Naive thymus-derived CD4-positive, alpha-beta T cell (primary cell): Measurements from ENCODE around the gene CDCP1. TPM values are rescaled to one million over a fixed set of nuclear protein-coding genes. Genes with fewer than 3 reads are reported as not detected.

Experiments
- ATAC-seq: fragments of 150-1000 bp; cut with Tn5 transposase; 2 replicates; pipeline ENCODE4 v1.10.0; 2021; ENCODE audit warnings: mild to moderate bottlenecking, moderate library complexity
- CTCF ChIA-PET: fragments of 350-600 bp; sonication (Branson Sonifier 250); formaldehyde crosslinking; loops from one replicate; lab custom pipeline; 2021; ENCODE audit warnings: antibody characterized with exemption; lab: Charles Lee
- POLR2A ChIA-PET: fragments of 350-600 bp; sonication (Branson Sonifier 250); formaldehyde crosslinking; loops from one replicate; lab custom pipeline; 2021; ENCODE audit warnings: antibody characterized with exemption, inconsistent platforms; lab: Charles Lee
- DNase-seq, 9 donors: peaks; one replicate each; pipeline versions ENCODE4 v3.0.0 to v3.0.0-alpha.2; 2020 to 2022; ENCODE audit warnings: mixed read lengths in 1 of 9
- H3K27ac ChIP-seq: one replicate; pipeline ENCODE4 v1.7.0; 2013; ENCODE audit warnings: mild to moderate bottlenecking, low read depth, low read length, moderate library complexity
- H3K27me3 ChIP-seq, 2 donors: one replicate each; pipeline ENCODE4 v1.7.0; 2013; ENCODE audit warnings: low read length in 2 of 2, mild to moderate bottlenecking in 2 of 2, moderate library complexity in 2 of 2; ENCODE audit not compliant: control insufficient read depth in 2 of 2, insufficient read depth in 2 of 2
- H3K36me3 ChIP-seq, 3 experiments: 1 replicate in 2 of 3; 2 replicates in 1 of 3; pipeline ENCODE4 v1.7.0; 2013; ENCODE audit warnings: low read length in 3 of 3, mild to moderate bottlenecking in 3 of 3, moderate library complexity in 1 of 3; ENCODE audit not compliant: insufficient read depth in 3 of 3, control insufficient read depth in 2 of 3
- H3K4me1 ChIP-seq, 2 donors: one replicate each; pipeline ENCODE4 v1.7.0; 2013; ENCODE audit warnings: low read length in 2 of 2, mild to moderate bottlenecking in 2 of 2, moderate library complexity in 1 of 2; ENCODE audit not compliant: control insufficient read depth in 2 of 2, insufficient read depth in 2 of 2
- H3K4me3 ChIP-seq: 2 replicates; pipeline ENCODE4 v1.7.0; 2013; ENCODE audit warnings: mild to moderate bottlenecking, low read length
- H3K9me3 ChIP-seq, 3 experiments: 1 replicate in 2 of 3; 2 replicates in 1 of 3; pipeline ENCODE4 v1.7.0; 2013; ENCODE audit warnings: low read length in 3 of 3; ENCODE audit not compliant: control insufficient read depth in 2 of 3
- H3K27ac Mint-ChIP-seq, 9 donors: one replicate each; pipeline ENCODE4 v1.8.0; 2020 to 2022; ENCODE audit warnings: mixed read lengths in 9 of 9, mild to moderate bottlenecking in 8 of 9, moderate library complexity in 5 of 9, inconsistent platforms in 2 of 9
- H3K27me3 Mint-ChIP-seq, 5 donors: one replicate each; pipeline ENCODE4 v1.8.0; 2021 to 2022; ENCODE audit warnings: mixed read lengths in 5 of 5, mild to moderate bottlenecking in 1 of 5
- H3K36me3 Mint-ChIP-seq, 5 donors: one replicate each; pipeline ENCODE4 v1.8.0; 2020 to 2022; ENCODE audit warnings: mixed read lengths in 5 of 5, mild to moderate bottlenecking in 3 of 5, inconsistent platforms in 1 of 5
- H3K4me1 Mint-ChIP-seq, 7 donors: one replicate each; pipeline ENCODE4 v1.8.0; 2020 to 2022; ENCODE audit warnings: mixed read lengths in 7 of 7, mild to moderate bottlenecking in 3 of 7, inconsistent platforms in 1 of 7
- H3K4me3 Mint-ChIP-seq, 10 donors: one replicate each; pipeline ENCODE4 v1.8.0; 2020 to 2022; ENCODE audit warnings: mild to moderate bottlenecking in 10 of 10, mixed read lengths in 10 of 10, moderate library complexity in 6 of 10, inconsistent platforms in 2 of 10
- H3K9me3 Mint-ChIP-seq, 11 donors: one replicate each; pipeline ENCODE4 v1.8.0; 2020 to 2022; ENCODE audit warnings: mixed read lengths in 11 of 11, mild to moderate bottlenecking in 4 of 11, inconsistent platforms in 1 of 11, moderate library complexity in 1 of 11
- intact Hi-C, 2 donors: fragments of 100-400 bp; cut with micrococcal nuclease; formaldehyde crosslinking; loops; one replicate each; pipeline ENCODE4 v1.15.1; 2023
- polyA plus RNA-seq, 2 donors: library from polyadenylated mRNA; unstranded; fragments of 300-500 nt; fragmentation: Illumina TruSeq; gene quantifications; one replicate each; pipeline ENCODE4 v1.2.3, GENCODE V29; 2021
- total RNA-seq, 6 experiments: library from RNA in 5 of 6; stranded (reverse) in 5 of 6; gene quantifications; 1 replicate in 5 of 6; 2 replicates in 1 of 6; pipeline ENCODE4 v1.2.3 and lab custom pipeline; 2021 to 2026

Gene CDCP1
- total and polyA plus RNA-seq, 7 experiments from 2014 or later: 0.05 to 7.2 (median 0.81) TPM

DNA sequence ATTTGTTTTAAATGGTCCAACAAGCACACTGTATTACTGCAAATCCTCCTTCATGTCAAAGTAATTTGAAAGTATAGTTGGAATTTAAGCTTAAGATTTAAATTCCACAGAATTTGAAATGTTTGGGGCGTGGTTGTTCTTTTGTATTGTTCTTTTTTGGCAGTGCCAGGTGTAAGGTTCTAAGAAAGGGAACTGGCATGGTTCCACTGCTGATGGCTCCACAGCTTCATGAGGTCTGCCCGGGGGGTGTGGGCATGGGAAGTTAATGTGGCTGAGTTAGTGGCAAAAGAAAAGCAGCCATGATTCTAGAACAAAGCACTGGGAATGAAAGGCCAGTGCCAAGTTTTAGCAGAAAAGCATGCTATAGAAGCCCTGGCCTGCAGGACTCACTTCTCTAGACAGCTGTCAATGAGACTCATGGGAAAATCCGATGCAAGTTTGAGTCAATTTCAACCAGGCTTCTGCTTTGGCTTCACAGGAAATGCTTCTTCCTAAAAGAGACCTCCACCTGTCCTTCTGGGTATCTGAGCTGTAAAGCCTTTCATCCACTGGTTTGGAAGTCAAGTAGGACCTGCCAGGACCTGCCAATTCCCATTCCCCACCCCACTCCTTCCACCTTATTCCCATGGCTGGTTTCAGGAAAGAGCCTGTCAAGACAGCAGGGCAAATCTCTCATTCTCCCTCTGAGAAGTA lies 18.9 kb downstream of the CDCP1 start:
- DNase-seq (no peak), ATAC-seq (no peak)
- peak overlapping the region in 1 of 10 donors; percentile 59 for H3K4me3 Mint-ChIP-seq
- no peaks in the 10 kb centered on the region for H3K9me3 Mint-ChIP-seq
- Histone ChIP-seq H3K27ac (no peak overlapping the region), H3K36me3 (no peaks in the 10 kb centered on the region), H3K4me1 (no peaks in the 10 kb centered on the region), H3K27me3 (peaks cover 0 to 3% of the 10 kb centered on the region in 2 donors), H3K4me3 (no peak overlapping the region), H3K9me3 (no peaks in the 10 kb centered on the region)
- no peak overlapping the region for H3K27ac Mint-ChIP-seq
- H3K27me3 Mint-ChIP-seq: peaks cover 0 to 24% (median 10%) of the 10 kb centered on the region in 5 donors
- CTCF ChIA-PET: interaction anchor here (1.5 kb wide), 1 partner anchor 93 kb away, joined by 5 read pairs; no protein-coding TSS in a partner anchor
- peaks cover 0 to 8% (median 0%) of the 10 kb centered on the region in 5 donors for H3K36me3 Mint-ChIP-seq
- intact Hi-C loops: no loop called here
- H3K4me1 Mint-ChIP-seq: peaks cover 0 to 30% (median 7%) of the 10 kb centered on the region in 7 donors
- POLR2A ChIA-PET: interaction anchor here (0.5 to 1.2 kb wide), 4 partner anchors 9 to 1019 kb away, joined by 3 to 5 read pairs (median 3); no protein-coding TSS in a partner anchor

DNA sequence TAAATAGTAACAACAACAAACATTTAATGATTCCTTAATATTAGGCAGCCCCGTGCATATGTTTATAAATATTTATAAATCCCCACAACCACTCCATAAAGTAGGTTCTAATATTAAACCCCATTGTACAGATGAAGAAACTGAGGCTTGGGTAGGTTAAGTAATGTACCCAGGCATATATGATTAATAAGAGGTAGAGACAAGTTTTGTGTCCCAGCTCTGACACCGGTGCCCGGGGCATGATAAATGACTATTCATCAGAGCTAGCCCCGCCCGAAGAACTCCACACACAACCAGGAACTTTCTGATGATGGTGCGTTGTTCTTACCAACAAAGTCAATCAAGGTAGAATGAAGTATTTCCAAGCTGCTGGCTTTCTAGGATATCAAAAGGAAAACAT lies 19.4 kb downstream of the CDCP1 start:
- POLR2A ChIA-PET: interaction anchor here (0.6 to 1.2 kb wide), 3 partner anchors 8 to 1020 kb away, joined by 3 to 5 read pairs (median 3); no protein-coding TSS in a partner anchor
- DNase-seq: no peak
- Mint-ChIP-seq H3K27ac (no peak overlapping the region), H3K36me3 (peaks cover 0 to 8% (median 0%) of the 10 kb centered on the region in 5 donors), H3K4me3 (no peak overlapping the region), H3K27me3 (peaks cover 0 to 24% (median 10%) of the 10 kb centered on the region in 5 donors), H3K9me3 (no peaks in the 10 kb centered on the region), H3K4me1 (peaks cover 0 to 30% (median 7%) of the 10 kb centered on the region in 7 donors)
- Histone ChIP-seq H3K4me1 (no peaks in the 10 kb centered on the region), H3K27me3 (peaks cover 0 to 3% of the 10 kb centered on the region in 2 donors), H3K27ac (no peak overlapping the region), H3K36me3 (no peaks in the 10 kb centered on the region), H3K9me3 (no peaks in the 10 kb centered on the region), H3K4me3 (no peak overlapping the region)
- CTCF ChIA-PET: interaction anchor here (1.5 kb wide), 1 partner anchor 92 kb away, joined by 5 read pairs; no protein-coding TSS in a partner anchor
- intact Hi-C loops: no loop called here
- ATAC-seq: no peak

DNA sequence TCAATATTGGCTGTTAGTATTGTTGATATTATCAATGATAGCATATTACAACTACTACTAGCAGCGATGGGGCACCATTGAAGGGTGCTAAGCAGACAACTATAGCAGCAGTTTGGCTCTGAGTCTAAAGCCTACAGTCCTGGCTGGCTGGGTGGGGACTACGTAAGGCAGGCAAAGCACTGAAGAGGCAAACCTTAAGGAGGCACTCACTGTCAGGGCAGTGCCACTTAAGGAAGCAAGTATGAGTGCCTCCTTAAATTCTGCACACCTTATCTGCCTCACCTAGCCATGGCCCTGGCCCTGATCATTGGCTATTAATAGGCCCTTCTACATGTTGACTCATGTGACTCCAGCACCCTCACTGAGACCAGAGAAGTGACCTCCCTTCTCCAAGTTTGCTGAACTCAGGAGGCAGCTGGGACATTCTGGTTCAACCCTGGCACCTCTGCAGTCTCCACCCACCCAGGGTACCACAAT lies 20.6 kb downstream of the CDCP1 start:
- Mint-ChIP-seq H3K27me3 (peaks cover 0 to 26% (median 5%) of the 10 kb centered on the region in 5 donors), H3K27ac (peak overlapping the region in 1 of 9 donors; percentile 9), H3K4me1 (peaks cover 0 to 34% (median 7%) of the 10 kb centered on the region in 7 donors), H3K9me3 (no peaks in the 10 kb centered on the region), H3K4me3 (peak overlapping the region in 1 of 10 donors; percentile 6), H3K36me3 (peaks cover 0 to 13% (median 0%) of the 10 kb centered on the region in 5 donors)
- Histone ChIP-seq H3K4me1 (no peaks in the 10 kb centered on the region), H3K27me3 (peaks cover 0 to 3% of the 10 kb centered on the region in 2 donors), H3K36me3 (no peaks in the 10 kb centered on the region), H3K27ac (no peak overlapping the region), H3K9me3 (no peaks in the 10 kb centered on the region), H3K4me3 (no peak overlapping the region)
- POLR2A ChIA-PET: no interaction called here
- ATAC-seq (no peak), DNase-seq (no peak)
- intact Hi-C loops: no loop called here
- CTCF ChIA-PET: interaction anchor here (1.5 kb wide), 1 partner anchor 91 kb away, joined by 5 read pairs; no protein-coding TSS in a partner anchor

DNA sequence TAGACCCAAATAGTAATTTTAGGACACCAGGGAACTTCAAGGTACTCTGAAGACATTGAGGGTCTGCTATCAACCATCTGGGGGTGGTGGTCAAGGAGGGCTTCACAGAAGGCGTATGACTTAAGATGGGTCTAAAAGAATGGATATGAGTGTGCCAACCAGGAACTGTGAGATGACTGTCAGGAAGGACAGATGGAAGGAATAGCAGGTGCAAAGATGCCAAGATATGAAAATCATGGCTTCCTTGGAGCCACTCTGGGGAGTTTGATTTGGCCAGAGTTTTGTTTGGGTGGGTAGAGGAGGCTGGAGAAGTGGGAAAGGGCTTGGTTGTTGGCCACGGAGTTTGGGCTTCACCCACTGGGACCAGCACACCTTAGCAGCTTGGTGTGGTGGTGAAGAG lies 21.2 kb downstream of the CDCP1 start:
- Mint-ChIP-seq H3K9me3 (no peaks in the 10 kb centered on the region), H3K4me1 (peaks cover 0 to 38% (median 7%) of the 10 kb centered on the region in 7 donors), H3K27me3 (peaks cover 0 to 29% (median 5%) of the 10 kb centered on the region in 5 donors), H3K4me3 (no peak overlapping the region), H3K27ac (no peak overlapping the region), H3K36me3 (peaks cover 0 to 16% (median 0%) of the 10 kb centered on the region in 5 donors)
- no peak overlapping the region for H3K27ac ChIP-seq
- H3K27me3 ChIP-seq: peaks cover 0 to 3% of the 10 kb centered on the region in 2 donors
- intact Hi-C loops: no loop called here
- ChIA-PET POLR2A (no interaction called here), CTCF (no interaction called here)
- H3K9me3 ChIP-seq: no peaks in the 10 kb centered on the region
- ATAC-seq: no peak
- H3K36me3 ChIP-seq: no peaks in the 10 kb centered on the region
- no peak for DNase-seq
- no peaks in the 10 kb centered on the region for H3K4me1 ChIP-seq
- H3K4me3 ChIP-seq: no peak overlapping the region

DNA sequence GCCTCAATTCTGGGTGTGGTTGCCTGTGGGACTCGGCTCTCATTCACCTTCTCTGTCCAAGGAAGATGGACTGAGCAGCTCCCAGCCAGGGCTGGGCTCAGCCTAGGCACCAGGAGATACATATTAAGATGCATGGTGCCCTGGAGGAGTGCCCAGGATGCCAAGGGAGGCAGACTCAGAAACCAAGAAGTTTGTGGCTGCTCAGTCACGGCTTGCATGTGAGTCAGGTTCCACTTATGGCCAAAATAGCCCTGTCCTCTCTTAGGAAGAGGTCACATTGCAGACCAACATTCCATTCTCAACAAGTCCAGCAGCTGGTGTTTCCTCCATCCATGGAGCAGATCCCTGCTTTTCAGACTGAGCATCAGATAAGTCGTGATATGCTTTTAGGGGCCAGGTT lies 21.8 kb downstream of the CDCP1 start:
- POLR2A ChIA-PET: no interaction called here
- H3K27me3 ChIP-seq: peaks cover 0 to 3% of the 10 kb centered on the region in 2 donors
- Mint-ChIP-seq H3K27me3 (peaks cover 0 to 27% (median 5%) of the 10 kb centered on the region in 5 donors), H3K4me1 (peaks cover 0 to 44% (median 9%) of the 10 kb centered on the region in 7 donors), H3K36me3 (peaks cover 0 to 17% (median 0%) of the 10 kb centered on the region in 5 donors), H3K4me3 (no peak overlapping the region), H3K27ac (no peak overlapping the region), H3K9me3 (no peaks in the 10 kb centered on the region)
- no peaks in the 10 kb centered on the region for H3K36me3 ChIP-seq
- DNase-seq (no peak), ATAC-seq (peak; percentile 49)
- intact Hi-C loops: no loop called here
- peaks cover 0 to under 1% of the 10 kb centered on the region in 2 donors for H3K4me1 ChIP-seq
- no peak overlapping the region for H3K4me3 ChIP-seq
- H3K9me3 ChIP-seq: no peaks in the 10 kb centered on the region
- no peak overlapping the region for H3K27ac ChIP-seq
- CTCF ChIA-PET: no interaction called here

DNA sequence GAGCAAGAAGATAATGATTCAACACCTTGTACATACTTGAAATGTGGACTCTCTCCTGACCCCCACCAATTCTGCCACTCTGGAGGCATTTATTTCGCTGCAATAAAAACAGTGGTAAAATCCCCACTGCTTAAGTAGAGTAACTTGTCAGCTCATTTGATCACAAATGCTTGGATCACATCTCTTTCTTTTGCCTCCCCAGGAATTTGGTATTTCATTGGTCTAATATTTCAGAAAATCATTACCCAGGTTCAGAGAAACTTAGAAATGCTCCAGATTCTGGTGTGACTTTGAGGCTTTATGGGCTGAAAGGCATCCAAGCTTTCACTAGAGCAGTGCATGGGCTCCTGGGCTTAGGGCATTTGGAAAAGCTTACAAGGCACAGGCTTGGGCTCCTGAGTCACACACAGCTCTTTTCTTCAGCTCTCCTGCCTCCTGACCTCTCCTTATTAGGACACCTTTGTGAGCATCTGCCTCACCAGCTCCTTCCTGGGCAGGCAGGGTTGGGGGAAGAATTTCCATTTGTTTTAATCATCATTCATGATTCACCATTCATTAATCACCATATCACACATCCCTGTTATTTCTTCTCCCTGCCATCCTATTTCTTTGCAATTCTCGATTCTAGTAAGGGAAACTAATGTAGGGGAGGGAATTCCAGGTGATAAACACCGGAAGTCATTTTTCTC lies 22.5 kb downstream of the CDCP1 start:
- H3K9me3 ChIP-seq: no peaks in the 10 kb centered on the region
- Mint-ChIP-seq H3K4me3 (no peak overlapping the region), H3K4me1 (peaks cover 3 to 51% (median 15%) of the 10 kb centered on the region in 7 donors), H3K27ac (peak overlapping the region in 1 of 9 donors; percentile 29), H3K27me3 (peaks cover 0 to 32% (median 5%) of the 10 kb centered on the region in 5 donors), H3K36me3 (peaks cover 0 to 17% (median 0%) of the 10 kb centered on the region in 5 donors), H3K9me3 (no peaks in the 10 kb centered on the region)
- peaks cover 0 to 3% of the 10 kb centered on the region in 2 donors for H3K27me3 ChIP-seq
- peaks cover 3 to 7% of the 10 kb centered on the region in 2 donors for H3K4me1 ChIP-seq
- no peak overlapping the region for H3K27ac ChIP-seq
- POLR2A ChIA-PET: no interaction called here
- CTCF ChIA-PET: interaction anchor here (0.7 kb wide), 1 partner anchor 82 kb away, joined by 5 read pairs; no protein-coding TSS in a partner anchor
- no peaks in the 10 kb centered on the region for H3K36me3 ChIP-seq
- H3K4me3 ChIP-seq: no peak overlapping the region
- DNase-seq (no peak), ATAC-seq (peak; percentile 52)
- intact Hi-C loops: no loop called here
